HEK293T (cell line): ENCODE data around the gene CUX1.

Experiments
- BHLHE40 ChIP-seq: fragments of 450-650 bp; IDR thresholded peaks from 2 replicates; pipeline ENCODE4 v1.6.1; 2016; ENCODE audit warnings: mild to moderate bottlenecking, moderate library complexity, borderline replicate concordance
- FOXK2 ChIP-seq: fragments of 450-650 bp; IDR thresholded peaks from 2 replicates; pipeline ENCODE4 v1.6.1; 2016; ENCODE audit warnings: mild to moderate bottlenecking
- L3MBTL2 ChIP-seq: fragments of 450-650 bp; conservative IDR thresholded peaks from 2 replicates; pipeline ENCODE4 v1.6.1; 2016; ENCODE audit warnings: mild to moderate bottlenecking
- NFRKB ChIP-seq: fragments of 450-650 bp; IDR thresholded peaks from 2 replicates; pipeline ENCODE4 v1.6.1; 2016; ENCODE audit warnings: mild to moderate bottlenecking, moderate library complexity
- SP1 ChIP-seq: fragments of 450-650 bp; IDR thresholded peaks from 2 replicates; pipeline ENCODE4 v1.6.1; 2017
- SUZ12 ChIP-seq: fragments of 450-650 bp; IDR thresholded peaks from 2 replicates; pipeline ENCODE4 v1.6.1; 2016; ENCODE audit warnings: mild to moderate bottlenecking

DNA sequence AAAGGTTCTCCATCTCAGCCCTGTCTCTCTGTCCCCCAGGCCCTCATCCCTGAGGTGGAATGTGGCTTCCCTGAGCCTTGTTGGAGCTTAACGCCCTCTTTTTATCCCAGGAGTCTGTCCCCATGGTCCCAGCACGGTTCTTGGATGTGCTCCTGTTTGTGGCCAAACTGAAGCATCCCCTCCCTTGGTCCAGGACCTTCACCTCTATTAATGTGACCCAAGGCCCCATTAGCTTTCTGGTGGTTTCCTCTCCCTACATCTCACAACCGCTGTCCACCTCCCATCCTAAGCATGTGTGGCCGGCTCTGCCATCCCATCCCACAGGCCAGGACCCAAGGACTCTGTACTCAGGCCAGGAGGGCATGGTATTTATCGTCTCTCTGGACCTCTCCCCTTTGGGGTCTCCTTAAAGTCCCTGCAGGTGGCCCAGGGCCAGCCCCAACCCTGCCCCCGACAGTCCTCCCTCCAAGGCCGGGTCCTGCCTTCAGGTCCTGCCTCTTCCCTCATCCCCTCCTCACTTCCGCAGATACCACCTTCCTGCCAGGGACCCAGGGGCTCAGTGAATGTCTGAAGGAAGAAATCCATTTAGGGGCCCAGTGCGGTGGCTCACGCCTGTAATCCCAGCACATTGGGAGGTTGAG, 453.9 kb downstream of the CUX1 start:
- TF ChIP-seq SUZ12 = no peak
- TF ChIP-seq BHLHE40 = no peak
- TF ChIP-seq FOXK2 = no peak
- no peak for TF ChIP-seq L3MBTL2
- no peak for TF ChIP-seq SP1
- no peak for TF ChIP-seq NFRKB
